Subcutaneous abdominal adipose tissue (tissue), 5 donors: Measurements from ENCODE around the gene LMNB1.
"Not testable (repeated sequence)": the region's sequence is repeated elsewhere in the genome, so short reads cannot be mapped to it uniquely, and the experiment has no call there.

Experiments
- H3K27ac ChIP-seq: one replicate; pipeline ENCODE4 v1.7.0; 2013; ENCODE audit warnings: low read depth, mild to moderate bottlenecking, inconsistent platforms, low read length, moderate library complexity
- H3K27me3 ChIP-seq, 5 donors: one replicate each; pipeline ENCODE4 v1.7.0; 2013; ENCODE audit warnings: low read length in 5 of 5, inconsistent platforms in 1 of 5; ENCODE audit not compliant: control insufficient read depth in 5 of 5, insufficient read depth in 4 of 5
- H3K36me3 ChIP-seq, 5 donors: one replicate each; pipeline ENCODE4 v1.7.0; 2013; ENCODE audit warnings: low read length in 5 of 5; ENCODE audit not compliant: control insufficient read depth in 5 of 5, insufficient read depth in 5 of 5
- H3K4me1 ChIP-seq, 5 donors: one replicate each; pipeline ENCODE4 v1.7.0; 2013; ENCODE audit warnings: low read length in 5 of 5, mild to moderate bottlenecking in 3 of 5, moderate library complexity in 1 of 5; ENCODE audit not compliant: control insufficient read depth in 5 of 5, insufficient read depth in 5 of 5
- H3K4me3 ChIP-seq, 5 donors: one replicate each; pipeline ENCODE4 v1.7.0; 2013; ENCODE audit warnings: low read length in 5 of 5, low read depth in 1 of 5
- H3K9ac ChIP-seq, 5 donors: one replicate each; pipeline ENCODE4 v1.7.0; 2013; ENCODE audit warnings: low read length in 5 of 5, mild to moderate bottlenecking in 4 of 5, moderate library complexity in 3 of 5
- H3K9me3 ChIP-seq, 5 donors: one replicate each; pipeline ENCODE4 v1.7.0; 2013; ENCODE audit warnings: low read length in 5 of 5; ENCODE audit not compliant: control insufficient read depth in 5 of 5
- donor health status: healthy.
- donor health status: healthy.
- donor health status: healthy.
- donor health status: healthy.
- donor health status: healthy.

Gene LMNB1

GRCh38 chr5:126753227-126753626 lies 23.7 kb upstream of the LMNB1 start:
- Histone ChIP-seq H3K9me3 (no peaks in the 10 kb centered on the region), H3K4me3 (no peak overlapping the region), H3K36me3 (no peaks in the 10 kb centered on the region), H3K9ac (no peak overlapping the region), H3K27ac (no peak overlapping the region), H3K27me3 (no peaks in the 10 kb centered on the region), H3K4me1 (no peaks in the 10 kb centered on the region)

GRCh38 chr5:126754609-126755008 lies 22.3 kb upstream of the LMNB1 start:
- no peaks in the 10 kb centered on the region for H3K27me3 ChIP-seq
- H3K36me3 ChIP-seq = no peaks in the 10 kb centered on the region
- H3K9me3 ChIP-seq = no peaks in the 10 kb centered on the region
- H3K27ac ChIP-seq = no peak overlapping the region
- no peak overlapping the region for H3K4me3 ChIP-seq
- H3K4me1 ChIP-seq = no peaks in the 10 kb centered on the region
- no peak overlapping the region for H3K9ac ChIP-seq

GRCh38 chr5:126755593-126755992 lies 21.3 kb upstream of the LMNB1 start:
- no peaks in the 10 kb centered on the region for H3K4me1 ChIP-seq
- H3K9ac ChIP-seq = no peak overlapping the region
- no peak overlapping the region for H3K4me3 ChIP-seq
- no peak overlapping the region for H3K27ac ChIP-seq
- no peaks in the 10 kb centered on the region for H3K36me3 ChIP-seq
- no peaks in the 10 kb centered on the region for H3K27me3 ChIP-seq
- H3K9me3 ChIP-seq = no peaks in the 10 kb centered on the region

GRCh38 chr5:126757713-126758357 lies 19.1 kb upstream of the LMNB1 start:
- Histone ChIP-seq H3K27ac (no peak overlapping the region), H3K4me1 (no peaks in the 10 kb centered on the region)

GRCh38 chr5:126763371-126763770 lies 13.6 kb upstream of the LMNB1 start:
- H3K27me3 ChIP-seq = no peaks in the 10 kb centered on the region
- no peaks in the 10 kb centered on the region for H3K4me1 ChIP-seq
- H3K9ac ChIP-seq = no peak overlapping the region
- no peak overlapping the region for H3K4me3 ChIP-seq
- no peaks in the 10 kb centered on the region for H3K36me3 ChIP-seq
- no peak overlapping the region for H3K27ac ChIP-seq
- no peaks in the 10 kb centered on the region for H3K9me3 ChIP-seq

More at GRCh38 chr5:126757713-126758357, 19.1 kb upstream of the LMNB1 start:
- Histone ChIP-seq H3K9ac (no peak overlapping the region), H3K27me3 (no peaks in the 10 kb centered on the region), H3K4me3 (no peak overlapping the region), H3K9me3 (no peaks in the 10 kb centered on the region), H3K36me3 (no peaks in the 10 kb centered on the region)

DNA sequence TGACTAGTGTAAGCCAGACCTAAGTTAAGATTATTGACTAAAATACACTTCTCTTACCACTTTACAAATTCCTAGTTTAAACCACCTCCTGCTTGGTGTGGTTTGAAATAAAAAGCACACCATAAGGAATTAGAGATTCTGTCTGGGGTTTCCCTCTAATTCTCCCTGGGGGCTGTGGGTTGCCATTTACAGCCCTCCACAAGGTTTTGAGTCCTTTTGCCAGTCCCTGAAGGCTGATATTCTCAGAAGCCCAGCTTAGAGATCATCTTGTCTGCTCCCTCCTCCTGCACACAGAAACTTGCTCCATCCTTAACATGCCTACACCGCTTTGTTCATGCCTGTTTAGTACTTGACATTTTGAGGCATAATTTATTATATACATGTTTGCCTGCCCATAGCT lies 7.2 kb upstream of the LMNB1 start:
- Histone ChIP-seq H3K27me3 (no peaks in the 10 kb centered on the region), H3K4me3 (no peak overlapping the region), H3K27ac (no peak overlapping the region), H3K36me3 (no peaks in the 10 kb centered on the region), H3K9me3 (no peaks in the 10 kb centered on the region), H3K4me1 (no peaks in the 10 kb centered on the region), H3K9ac (no peak overlapping the region)

DNA sequence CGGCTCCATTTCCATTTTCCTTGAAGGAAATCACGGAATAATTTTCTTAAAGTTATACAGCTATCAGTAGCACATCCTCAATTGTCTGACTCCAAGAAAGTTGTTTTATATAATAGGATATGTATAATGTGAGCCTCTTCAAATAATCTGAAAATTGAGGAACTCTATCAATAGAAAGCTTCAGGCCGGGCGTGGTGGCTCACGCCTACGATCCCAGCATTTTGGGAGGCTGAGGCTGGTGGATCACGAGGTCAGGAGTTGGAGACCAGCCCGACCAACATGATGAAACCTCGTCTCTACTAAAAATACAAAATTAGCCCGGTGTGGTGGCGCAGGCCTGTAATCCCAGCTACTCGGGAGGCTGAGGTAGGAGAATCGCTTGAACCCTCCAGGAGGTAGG lies 3.4 kb upstream of the LMNB1 start:
- not testable (repeated sequence) for H3K27ac ChIP-seq, H3K36me3 ChIP-seq, H3K27me3 ChIP-seq, H3K9ac ChIP-seq, H3K4me3 ChIP-seq, H3K9me3 ChIP-seq
- H3K4me1 ChIP-seq = peaks cover 1 to 25% (median 18%) of the 10 kb centered on the region in 5 donors

- not testable (repeated sequence) for H3K9me3 ChIP-seq, H3K27ac ChIP-seq, H3K27me3 ChIP-seq, H3K4me3 ChIP-seq, H3K36me3 ChIP-seq, H3K9ac ChIP-seq
- peaks cover 3 to 31% (median 23%) of the 10 kb centered on the region in 5 donors for H3K4me1 ChIP-seq
Measured at GRCh38 chr5:126774595-126774994, 2.3 kb upstream of the LMNB1 start.

DNA sequence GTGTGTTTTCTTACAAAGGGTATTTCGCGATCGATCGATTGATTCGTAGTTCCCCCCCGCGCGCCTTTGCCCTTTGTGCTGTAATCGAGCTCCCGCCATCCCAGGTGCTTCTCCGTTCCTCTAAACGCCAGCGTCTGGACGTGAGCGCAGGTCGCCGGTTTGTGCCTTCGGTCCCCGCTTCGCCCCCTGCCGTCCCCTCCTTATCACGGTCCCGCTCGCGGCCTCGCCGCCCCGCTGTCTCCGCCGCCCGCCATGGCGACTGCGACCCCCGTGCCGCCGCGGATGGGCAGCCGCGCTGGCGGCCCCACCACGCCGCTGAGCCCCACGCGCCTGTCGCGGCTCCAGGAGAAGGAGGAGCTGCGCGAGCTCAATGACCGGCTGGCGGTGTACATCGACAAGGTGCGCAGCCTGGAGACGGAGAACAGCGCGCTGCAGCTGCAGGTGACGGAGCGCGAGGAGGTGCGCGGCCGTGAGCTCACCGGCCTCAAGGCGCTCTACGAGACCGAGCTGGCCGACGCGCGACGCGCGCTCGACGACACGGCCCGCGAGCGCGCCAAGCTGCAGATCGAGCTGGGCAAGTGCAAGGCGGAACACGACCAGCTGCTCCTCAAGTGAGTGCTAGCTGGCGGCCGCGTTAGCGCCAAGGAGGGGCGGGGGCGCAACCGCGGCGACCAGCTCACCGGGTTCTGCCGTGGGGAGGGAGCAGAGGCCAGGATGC lies 480 bp downstream of the LMNB1 start:
- H3K9ac ChIP-seq = peak overlapping the region in 4 of 5 donors; percentile 51 to 80 (median 73)
- peak overlapping the region; percentile 35 for H3K27ac ChIP-seq
- H3K9me3 ChIP-seq = no peaks in the 10 kb centered on the region
- H3K4me3 ChIP-seq = peak overlapping the region; percentile 77 to 96 (median 84)
- H3K4me1 ChIP-seq = peaks cover 3 to 31% (median 23%) of the 10 kb centered on the region in 5 donors
- no peaks in the 10 kb centered on the region for H3K27me3 ChIP-seq
- H3K36me3 ChIP-seq = no peaks in the 10 kb centered on the region

GRCh38 chr5:126777975-126778674 lies 1.2 kb downstream of the LMNB1 start:
- H3K4me3 ChIP-seq = peak overlapping the region; percentile 56 to 96 (median 84)
- no peaks in the 10 kb centered on the region for H3K27me3 ChIP-seq
- no peaks in the 10 kb centered on the region for H3K9me3 ChIP-seq
- no peaks in the 10 kb centered on the region for H3K36me3 ChIP-seq
- peaks cover 3 to 31% (median 23%) of the 10 kb centered on the region in 5 donors for H3K4me1 ChIP-seq
- peak overlapping the region; percentile 35 for H3K27ac ChIP-seq
- H3K9ac ChIP-seq = peak overlapping the region; percentile 48 to 80 (median 70)
